Measurements from ENCODE around the gene TAF11L7.
"Not testable (repeated sequence)": the region's sequence is repeated elsewhere in the genome, so short reads cannot be mapped to it uniquely, and the experiment has no call there.

DNA sequence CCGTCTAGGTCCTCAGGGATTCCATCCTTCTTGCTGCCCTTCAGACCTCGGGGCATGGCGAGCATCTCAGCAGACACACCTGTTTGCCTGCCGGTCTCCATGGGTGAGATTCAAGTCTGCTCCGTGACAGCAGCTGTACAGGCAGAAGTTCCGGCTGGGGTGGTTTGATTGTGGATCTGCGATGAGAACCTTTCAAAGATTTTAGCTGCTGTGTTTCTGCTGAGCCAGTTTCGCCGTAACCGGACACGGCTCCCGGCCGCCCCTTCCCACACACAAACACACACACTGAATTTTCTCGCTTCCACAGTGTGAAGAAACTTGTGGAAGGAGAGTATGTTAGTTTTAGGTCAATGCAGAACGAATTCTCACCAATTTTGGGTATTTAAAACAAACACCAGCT lies 12.2 kb upstream of the TAF11L7 start, which contains the start of gene TAF11L10:
- not testable (repeated sequence) for TF ChIP-seq FOXM1 (IDR thresholded peaks at IDR 0.05; ENCODE audit: borderline replicate concordance); SP1 (IDR thresholded peaks at IDR 0.05); FOXK2 (IDR thresholded peaks at IDR 0.05); BHLHE40 (IDR thresholded peaks at IDR 0.05; ENCODE audit: borderline replicate concordance); FOXA1 (IDR thresholded peaks at IDR 0.05); SUZ12 (IDR thresholded peaks at IDR 0.05)
